ENCODE results near the gene SLC17A8. TPM values are rescaled to one million over a fixed set of nuclear protein-coding genes. Genes with fewer than 3 reads are reported as not detected.

SLC17A8 gene
- total RNA-seq, 2 donors from 2014 or later = not detected

- Mint-ChIP-seq H3K4me1 (ENCODE audit: low read depth in 2 of 2) (no peaks in the 10 kb centered on the region), H3K36me3 (no peaks in the 10 kb centered on the region), H3K4me3 (no peak overlapping the region), H3K27ac (no peak overlapping the region), H3K9me3 (no peaks in the 10 kb centered on the region), H3K27me3 (peaks cover 18 to 36% of the 10 kb centered on the region in 2 donors)
- DNase-seq (ENCODE audit: low spot score) = no peak
- no peak for ATAC-seq
Measured at GRCh38 chr12:100448656-100449055, 91.8 kb downstream of the SLC17A8 start.

GRCh38 chr12:100450735-100451134, 93.9 kb downstream of the SLC17A8 start:
- H3K27me3 Mint-ChIP-seq = peaks cover 12 to 29% of the 10 kb centered on the region in 2 donors
- no peaks in the 10 kb centered on the region for H3K9me3 Mint-ChIP-seq
- ATAC-seq = no peak
- DNase-seq (ENCODE audit: low spot score) = no peak
- H3K36me3 Mint-ChIP-seq = no peaks in the 10 kb centered on the region
- no peak overlapping the region for H3K27ac Mint-ChIP-seq
- no peaks in the 10 kb centered on the region for H3K4me1 Mint-ChIP-seq (ENCODE audit: low read depth in 2 of 2)
- no peak overlapping the region for H3K4me3 Mint-ChIP-seq

- no peaks in the 10 kb centered on the region for H3K4me1 Mint-ChIP-seq (ENCODE audit: low read depth in 2 of 2)
- no peaks in the 10 kb centered on the region for H3K36me3 Mint-ChIP-seq
- peaks cover 5 to 19% of the 10 kb centered on the region in 2 donors for H3K27me3 Mint-ChIP-seq
- no peak overlapping the region for H3K4me3 Mint-ChIP-seq
- ATAC-seq (no peak), DNase-seq (ENCODE audit: low spot score) (no peak)
- H3K27ac Mint-ChIP-seq = no peak overlapping the region
- H3K9me3 Mint-ChIP-seq = no peaks in the 10 kb centered on the region
Measured at GRCh38 chr12:100453951-100454350, 97.1 kb downstream of the SLC17A8 start.

GRCh38 chr12:100455896-100456295, 99.0 kb downstream of the SLC17A8 start:
- Mint-ChIP-seq H3K36me3 (no peaks in the 10 kb centered on the region), H3K27me3 (peaks cover 4 to 17% of the 10 kb centered on the region in 2 donors), H3K4me1 (ENCODE audit: low read depth in 2 of 2) (no peaks in the 10 kb centered on the region), H3K9me3 (no peaks in the 10 kb centered on the region), H3K4me3 (no peak overlapping the region), H3K27ac (no peak overlapping the region)
- DNase-seq (ENCODE audit: low spot score) = no peak
- ATAC-seq = no peak

GRCh38 chr12:100458191-100458590, 101.3 kb downstream of the SLC17A8 start:
- Mint-ChIP-seq H3K9me3 (no peaks in the 10 kb centered on the region), H3K36me3 (no peaks in the 10 kb centered on the region), H3K27ac (no peak overlapping the region), H3K4me1 (ENCODE audit: low read depth in 2 of 2) (no peaks in the 10 kb centered on the region), H3K27me3 (peaks cover 3 to 11% of the 10 kb centered on the region in 2 donors), H3K4me3 (no peak overlapping the region)
- ATAC-seq (no peak), DNase-seq (ENCODE audit: low spot score) (no peak)

GRCh38 chr12:100460702-100461101, 103.8 kb downstream of the SLC17A8 start:
- Mint-ChIP-seq H3K36me3 (no peaks in the 10 kb centered on the region), H3K4me1 (ENCODE audit: low read depth in 2 of 2) (no peaks in the 10 kb centered on the region), H3K9me3 (no peaks in the 10 kb centered on the region), H3K4me3 (no peak overlapping the region), H3K27ac (no peak overlapping the region), H3K27me3 (peaks cover 3 to 11% of the 10 kb centered on the region in 2 donors)
- DNase-seq (ENCODE audit: low spot score) = no peak
- no peak for ATAC-seq

GRCh38 chr12:100461330-100461973, 104.6 kb downstream of the SLC17A8 start:
- Mint-ChIP-seq H3K27ac (no peak overlapping the region), H3K9me3 (no peaks in the 10 kb centered on the region), H3K36me3 (no peaks in the 10 kb centered on the region), H3K4me1 (ENCODE audit: low read depth in 2 of 2) (no peaks in the 10 kb centered on the region), H3K27me3 (peaks cover 3 to 11% of the 10 kb centered on the region in 2 donors), H3K4me3 (no peak overlapping the region)
- ATAC-seq = no peak
- DNase-seq (ENCODE audit: low spot score) = no peak

- peaks cover 3 to 11% of the 10 kb centered on the region in 2 donors for H3K27me3 Mint-ChIP-seq
- H3K36me3 Mint-ChIP-seq = no peaks in the 10 kb centered on the region
- no peak overlapping the region for H3K27ac Mint-ChIP-seq
- no peak overlapping the region for H3K4me3 Mint-ChIP-seq
- H3K4me1 Mint-ChIP-seq (ENCODE audit: low read depth in 2 of 2) = no peaks in the 10 kb centered on the region
- DNase-seq (ENCODE audit: low spot score) (no peak), ATAC-seq (no peak)
- H3K9me3 Mint-ChIP-seq = no peaks in the 10 kb centered on the region
Measured at GRCh38 chr12:100463661-100464060, 106.8 kb downstream of the SLC17A8 start.

GRCh38 chr12:100464529-100464928, 107.7 kb downstream of the SLC17A8 start:
- Mint-ChIP-seq H3K27me3 (peaks cover 3 to 12% of the 10 kb centered on the region in 2 donors), H3K4me1 (ENCODE audit: low read depth in 2 of 2) (no peaks in the 10 kb centered on the region), H3K27ac (no peak overlapping the region), H3K36me3 (no peaks in the 10 kb centered on the region), H3K4me3 (no peak overlapping the region), H3K9me3 (no peaks in the 10 kb centered on the region)
- no peak for DNase-seq (ENCODE audit: low spot score)
- no peak for ATAC-seq

GRCh38 chr12:100468126-100468525, 111.3 kb downstream of the SLC17A8 start:
- H3K36me3 Mint-ChIP-seq = no peaks in the 10 kb centered on the region
- peaks cover 8 to 31% of the 10 kb centered on the region in 2 donors for H3K27me3 Mint-ChIP-seq
- H3K4me1 Mint-ChIP-seq (ENCODE audit: low read depth in 2 of 2) = no peaks in the 10 kb centered on the region
- peaks cover 3% of the 10 kb centered on the region for H3K9me3 Mint-ChIP-seq
- ATAC-seq (no peak), DNase-seq (ENCODE audit: low spot score) (no peak)
- no peak overlapping the region for H3K27ac Mint-ChIP-seq
- no peak overlapping the region for H3K4me3 Mint-ChIP-seq

Other genes starting within 250 kb of the SLC17A8 start
- gene BLTP3B, start 214.2 kb upstream of the SLC17A8 start, total RNA-seq = 10 to 100 TPM; 34.2 to 44.6 TPM
- gene ACTR6, start 156.3 kb upstream of the SLC17A8 start, total RNA-seq = 10 to 100 TPM; 24.0 to 47.6 TPM
- gene DEPDC4, start 90.0 kb upstream of the SLC17A8 start, total RNA-seq = 1 to 10 TPM in 1 of 2 donors, under 1 TPM in 1; 0.88 to 1.2 TPM
- 10 to 100 TPM; 33.3 to 43.5 TPM for gene SCYL2, start 89.9 kb upstream of the SLC17A8 start, total RNA-seq
- not detected for gene NR1H4, start 116.8 kb downstream of the SLC17A8 start, total RNA-seq
- gene GAS2L3, start 216.6 kb downstream of the SLC17A8 start, total RNA-seq = 1 to 10 TPM; 2.7 to 3.1 TPM

All from natural killer cell treated with Interleukin-12 subunit alpha and Interleukin-12 subunit beta and Interleukin-15 and Interleukin-18, amount 100 ng/mL, for 72 hours (primary cell).